Measurements from ENCODE around the gene OTUD6A.
"Not testable (repeated sequence)": the region's sequence is repeated elsewhere in the genome, so short reads cannot be mapped to it uniquely, and the experiment has no call there.

Gene OTUD6A

DNA sequence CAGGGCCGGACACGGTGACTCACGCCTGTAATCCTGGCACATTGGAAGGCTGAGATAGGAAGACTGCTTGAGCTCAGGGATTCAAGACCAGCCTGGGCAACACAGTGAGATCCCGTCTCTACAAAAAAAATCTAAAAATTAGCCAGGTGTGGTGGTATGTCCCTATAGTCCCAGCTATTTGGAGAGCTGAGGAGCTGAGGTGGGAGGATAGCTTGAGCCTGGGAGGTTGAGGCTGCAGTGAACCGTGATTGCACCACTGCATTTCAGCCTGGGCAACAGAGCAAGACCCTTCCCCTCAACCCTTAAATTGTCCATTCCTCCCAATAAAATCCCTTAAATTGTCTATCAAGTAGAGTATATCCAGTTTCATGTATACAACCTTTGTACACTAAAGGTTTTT is 17.0 kb downstream of the OTUD6A start:
- Mint-ChIP-seq H3K4me1 (no peaks in the 10 kb centered on the region), H3K9me3 (no peaks in the 10 kb centered on the region), H3K27ac (no peak overlapping the region), H3K27me3 (no peaks in the 10 kb centered on the region), H3K36me3 (no peaks in the 10 kb centered on the region), H3K4me3 (no peak overlapping the region)
- CTCF ChIA-PET, result no interaction called here
- no peak for DNase-seq

- Mint-ChIP-seq H3K9me3 (no peaks in the 10 kb centered on the region), H3K36me3 (no peaks in the 10 kb centered on the region), H3K4me3 (no peak overlapping the region), H3K4me1 (no peaks in the 10 kb centered on the region), H3K27me3 (no peaks in the 10 kb centered on the region), H3K27ac (no peak overlapping the region)
- DNase-seq, result no peak
- CTCF ChIA-PET, result no interaction called here
Measured at GRCh38 chrX:70079870-70080269, 17.6 kb downstream of the OTUD6A start.

GRCh38 chrX:70082723-70083122 is 20.5 kb downstream of the OTUD6A start:
- H3K9me3 Mint-ChIP-seq, result no peaks in the 10 kb centered on the region
- no peaks in the 10 kb centered on the region for H3K4me1 Mint-ChIP-seq
- no peak overlapping the region for H3K4me3 Mint-ChIP-seq
- H3K27me3 Mint-ChIP-seq, result no peaks in the 10 kb centered on the region
- no peaks in the 10 kb centered on the region for H3K36me3 Mint-ChIP-seq
- CTCF ChIA-PET, result interaction anchor here (1.0 kb wide), 1 partner anchor 14 kb away, joined by 4 read pairs; no protein-coding TSS in a partner anchor
- no peak overlapping the region for H3K27ac Mint-ChIP-seq
- DNase-seq, result no peak

GRCh38 chrX:70084592-70085240 is 22.5 kb downstream of the OTUD6A start:
- CTCF ChIA-PET, result no interaction called here
- H3K27me3 Mint-ChIP-seq, result peaks cover 4% of the 10 kb centered on the region
- no peaks in the 10 kb centered on the region for H3K36me3 Mint-ChIP-seq

DNA sequence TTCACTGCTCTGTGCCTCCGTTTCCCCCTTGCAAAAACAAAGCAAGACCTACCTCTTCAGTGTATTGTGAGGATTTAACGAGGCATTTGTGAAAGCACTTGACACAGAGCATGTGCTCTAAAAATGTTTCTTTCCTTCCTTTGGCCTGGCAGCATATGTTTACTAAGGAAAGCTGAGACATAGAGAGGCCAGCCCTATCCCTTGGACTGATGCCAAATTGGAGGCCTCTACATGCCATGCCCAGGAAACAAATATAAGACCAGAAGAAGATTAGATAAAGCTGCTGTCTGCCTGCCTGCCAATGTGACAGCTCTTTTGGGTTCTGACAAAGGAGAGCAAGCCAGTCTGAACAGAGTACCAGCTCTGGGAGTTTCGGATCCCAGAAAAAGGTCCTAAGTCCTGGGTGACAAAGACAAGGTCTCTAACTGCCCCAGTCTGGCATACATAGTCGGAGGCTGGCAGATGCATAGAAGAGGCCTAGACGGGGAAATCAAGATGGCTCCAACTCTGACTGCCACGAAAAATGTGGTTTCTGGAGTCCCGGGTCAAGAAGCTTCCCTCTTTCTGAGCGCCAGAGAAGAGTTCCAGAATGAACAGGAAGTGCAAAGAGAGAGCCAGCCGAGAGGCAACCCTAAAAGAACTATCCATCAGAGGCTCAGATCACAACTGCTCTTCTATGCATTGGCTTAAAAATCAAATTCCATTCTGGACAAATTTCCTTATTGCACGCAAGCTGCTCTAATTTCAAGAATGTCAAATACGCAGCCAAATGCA is 25.8 kb downstream of the OTUD6A start:
- no peaks in the 10 kb centered on the region for H3K36me3 Mint-ChIP-seq
- no peak for DNase-seq
- peaks cover 4% of the 10 kb centered on the region for H3K27me3 Mint-ChIP-seq
- peaks cover 4% of the 10 kb centered on the region for H3K4me1 Mint-ChIP-seq
- no peaks in the 10 kb centered on the region for H3K9me3 Mint-ChIP-seq
- no peak overlapping the region for H3K27ac Mint-ChIP-seq
- CTCF ChIA-PET, result interaction anchor here (1.0 kb wide), 1 partner anchor 10 kb away, joined by 3 read pairs; no protein-coding TSS in a partner anchor
- H3K4me3 Mint-ChIP-seq, result no peak overlapping the region

More at GRCh38 chrX:70084592-70085240, 22.5 kb downstream of the OTUD6A start:
- no peak for DNase-seq
- no peak overlapping the region for H3K27ac Mint-ChIP-seq
- H3K4me3 Mint-ChIP-seq, result no peak overlapping the region
- H3K9me3 Mint-ChIP-seq, result no peaks in the 10 kb centered on the region
- H3K4me1 Mint-ChIP-seq, result peaks cover 2% of the 10 kb centered on the region

DNA sequence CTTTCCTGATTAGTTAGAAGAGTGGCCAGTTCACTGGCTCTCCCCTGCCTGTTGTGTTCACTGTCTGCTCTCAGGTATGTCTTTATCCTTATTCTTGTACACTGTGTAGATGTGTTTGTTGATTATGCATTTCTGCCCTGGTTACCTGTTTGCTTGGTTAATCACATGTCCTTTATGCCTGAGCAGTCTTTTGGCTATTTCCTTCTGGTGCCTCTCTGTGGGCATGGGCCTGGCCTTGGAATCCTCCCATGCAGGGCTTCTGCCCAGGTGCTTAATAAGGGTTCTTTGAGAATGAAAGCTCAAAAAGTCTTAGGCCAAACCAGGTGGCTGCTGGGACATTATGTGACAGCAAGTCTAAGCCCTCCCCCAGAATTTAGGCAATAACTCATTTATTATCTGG is 26.5 kb downstream of the OTUD6A start:
- CTCF ChIA-PET, result interaction anchor here (1.0 kb wide), 1 partner anchor 9 kb away, joined by 3 read pairs; no protein-coding TSS in a partner anchor
- Mint-ChIP-seq H3K4me1 (peaks cover 4% of the 10 kb centered on the region), H3K27ac (no peak overlapping the region), H3K9me3 (no peaks in the 10 kb centered on the region), H3K4me3 (no peak overlapping the region), H3K27me3 (peaks cover 4% of the 10 kb centered on the region), H3K36me3 (no peaks in the 10 kb centered on the region)
- DNase-seq, result no peak

DNA sequence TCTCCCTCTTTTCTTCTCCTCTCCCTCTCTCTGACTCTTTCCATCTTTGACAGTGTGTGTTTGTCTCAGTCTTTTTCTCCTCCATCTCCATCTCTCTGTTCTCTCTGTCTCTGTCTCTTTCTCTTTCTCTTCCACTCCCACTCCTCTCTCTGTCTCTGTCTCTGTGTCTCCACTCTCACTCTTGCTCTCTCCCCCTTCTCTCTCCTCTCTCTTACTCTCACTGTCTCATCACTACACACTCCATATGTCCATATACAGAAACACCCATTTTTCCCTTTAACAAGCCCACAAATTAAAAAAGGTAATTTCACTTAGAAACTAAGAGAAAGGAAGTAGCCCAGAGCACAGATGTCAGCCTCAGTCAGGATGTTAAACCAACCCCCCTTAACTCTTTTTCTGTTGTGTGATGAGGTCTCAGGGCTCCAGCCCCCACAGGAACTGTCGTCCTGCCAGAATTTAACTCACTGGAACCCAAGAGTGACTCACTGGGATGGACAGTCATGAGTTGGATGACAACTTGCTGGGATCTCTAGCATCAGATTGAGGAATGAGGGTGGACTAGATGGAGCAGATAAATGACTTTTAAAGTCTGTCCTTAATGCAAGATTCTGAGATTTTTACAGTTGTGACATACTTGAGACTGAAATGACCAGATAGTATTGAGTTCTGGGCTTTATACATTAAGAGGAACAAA is 27.5 kb downstream of the OTUD6A start:
- H3K4me3 Mint-ChIP-seq, result no peak overlapping the region
- DNase-seq, result no peak
- H3K27me3 Mint-ChIP-seq, result peaks cover 4% of the 10 kb centered on the region
- H3K27ac Mint-ChIP-seq, result no peak overlapping the region
- peaks cover 4% of the 10 kb centered on the region for H3K4me1 Mint-ChIP-seq
- H3K36me3 Mint-ChIP-seq, result no peaks in the 10 kb centered on the region
- CTCF ChIA-PET, result interaction anchor here (1.0 kb wide), 1 partner anchor 8 kb away, joined by 3 read pairs; no protein-coding TSS in a partner anchor
- no peaks in the 10 kb centered on the region for H3K9me3 Mint-ChIP-seq

DNA sequence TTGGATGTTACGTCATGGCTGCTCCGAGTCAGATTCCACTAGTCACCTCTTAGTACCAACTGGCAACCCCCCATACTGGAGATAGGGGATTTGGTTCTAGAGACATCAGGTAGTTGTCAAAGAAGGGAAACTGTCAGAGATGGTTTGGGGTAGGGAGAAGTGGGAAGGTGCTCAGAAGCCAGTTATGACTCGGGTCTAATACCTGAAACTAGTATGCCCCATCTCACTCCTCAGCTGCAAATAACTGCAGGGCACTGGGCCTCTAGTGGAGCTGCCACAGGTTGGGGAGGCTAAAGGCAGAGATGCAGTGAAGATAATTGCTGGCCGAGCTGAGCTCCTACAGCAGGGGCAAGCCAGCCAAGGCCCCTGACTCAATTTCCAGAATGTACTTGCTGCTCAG is 30.0 kb downstream of the OTUD6A start:
- Mint-ChIP-seq H3K27ac (no peak overlapping the region), H3K27me3 (peaks cover 7% of the 10 kb centered on the region), H3K9me3 (no peaks in the 10 kb centered on the region), H3K4me3 (no peak overlapping the region), H3K36me3 (no peaks in the 10 kb centered on the region), H3K4me1 (peaks cover 6% of the 10 kb centered on the region)
- CTCF ChIA-PET, result interaction anchor here (1.7 kb wide), 1 partner anchor 61 kb away, joined by 4 read pairs; no protein-coding TSS in a partner anchor
- DNase-seq, result no peak

- H3K27ac Mint-ChIP-seq, result no peak overlapping the region
Measured at GRCh38 chrX:70096052-70096451, 33.8 kb downstream of the OTUD6A start.

DNA sequence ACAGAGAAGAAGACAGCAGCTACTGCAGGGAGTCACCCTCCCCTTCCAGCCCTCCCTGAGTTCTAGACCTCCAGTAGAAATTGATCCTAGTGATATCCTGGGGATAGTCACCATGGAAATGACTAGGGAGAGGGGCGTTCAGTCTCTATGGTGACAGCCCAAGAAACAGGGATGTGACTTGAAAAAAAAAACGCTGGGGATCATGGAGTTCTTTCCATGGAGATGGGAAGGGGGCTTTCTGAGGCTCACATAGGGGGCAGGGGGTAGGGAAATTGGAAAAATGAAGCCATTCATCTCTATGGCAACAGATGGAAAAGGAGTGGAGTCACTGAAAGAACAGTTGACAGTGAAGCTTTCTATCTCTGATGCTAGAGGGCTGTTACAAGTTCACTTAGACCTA is 43.0 kb downstream of the OTUD6A start:
- Mint-ChIP-seq H3K36me3 (no peaks in the 10 kb centered on the region), H3K4me3 (no peak overlapping the region), H3K27me3 (no peaks in the 10 kb centered on the region), H3K9me3 (no peaks in the 10 kb centered on the region), H3K4me1 (no peaks in the 10 kb centered on the region), H3K27ac (no peak overlapping the region)
- CTCF ChIA-PET, result no interaction called here
- DNase-seq, result no peak

More at GRCh38 chrX:70096052-70096451, 33.8 kb downstream of the OTUD6A start:
- CTCF ChIA-PET, result interaction anchor here (0.8 to 1.8 kb wide), 10 partner anchors 10 to 1430 kb away, joined by 3 to 6 read pairs (median 3); no protein-coding TSS in a partner anchor
- H3K9me3 Mint-ChIP-seq, result no peaks in the 10 kb centered on the region
- H3K4me3 Mint-ChIP-seq, result no peak overlapping the region
- peaks cover 12% of the 10 kb centered on the region for H3K27me3 Mint-ChIP-seq
- peaks cover 2% of the 10 kb centered on the region for H3K4me1 Mint-ChIP-seq
- no peaks in the 10 kb centered on the region for H3K36me3 Mint-ChIP-seq
- DNase-seq, result peak; percentile 28

DNA sequence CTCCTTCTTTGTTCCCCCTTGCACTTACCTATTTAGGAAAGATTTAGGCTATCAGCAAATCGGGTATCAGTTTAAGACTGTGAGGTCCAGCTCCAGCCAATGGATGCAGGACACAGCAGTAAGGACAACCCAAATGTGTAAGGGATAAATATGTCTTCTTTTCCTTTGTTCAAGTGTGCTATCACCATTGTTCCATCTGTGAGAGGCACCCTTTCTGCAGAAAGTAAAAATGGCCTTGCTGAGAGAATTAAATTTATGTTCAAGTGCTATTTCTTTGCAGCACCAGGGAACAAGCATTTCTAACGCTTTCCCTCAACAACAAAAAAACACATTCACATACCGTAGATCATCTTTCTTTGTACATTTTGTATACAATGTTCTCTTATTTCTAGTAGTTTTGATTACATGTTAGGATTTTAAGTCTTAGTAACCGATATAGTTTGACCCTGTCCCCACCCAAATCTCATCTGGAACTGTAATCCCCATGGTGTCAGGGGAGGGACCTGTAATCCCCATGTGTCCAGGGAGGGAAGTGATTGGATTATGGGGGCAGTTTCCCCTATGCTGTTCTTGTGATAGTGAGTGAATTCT is 49.3 kb downstream of the OTUD6A start:
- H3K4me1 Mint-ChIP-seq, DNase-seq, H3K9me3 Mint-ChIP-seq: not testable (repeated sequence)

More for the DNA sequence above, 49.3 kb downstream of the OTUD6A start:
- H3K27me3 Mint-ChIP-seq, H3K36me3 Mint-ChIP-seq, H3K4me3 Mint-ChIP-seq, H3K27ac Mint-ChIP-seq, CTCF ChIA-PET: not testable (repeated sequence)
